GM12878 (cell line): ENCODE results near the gene CCDC112. TPM values are rescaled to one million over a fixed set of nuclear protein-coding genes. Genes with fewer than 3 reads are reported as not detected.

Experiments
- ATAC-seq: fragments of 200-7000 bp; cut with Tn5 transposase; 3 replicates; pipeline ENCODE4 v1.9.1; 2020; ENCODE audit warnings: mild to moderate bottlenecking, moderate library complexity
- BruUV-seq: library from RNA; stranded (reverse); fragments of 400-500 nt; replicated peaks from 2 replicates; lab custom pipeline; 2021; lab: Mats Ljungman, UMichigan
- CTCF ChIA-PET: fragments of 300-600 bp; sonication (Branson Sonifier 250); formaldehyde crosslinking; extraction: SDS; loops from one replicate; lab custom pipeline; 2021; ENCODE audit warnings: inconsistent platforms; lab: Yijun Ruan, JAX
- POLR2A ChIA-PET: fragments of 350-600 bp; formaldehyde crosslinking; extraction: SDS; loops from one replicate; lab custom pipeline; 2021; ENCODE audit warnings: inconsistent platforms; lab: Charles Lee
- RAD21 ChIA-PET: fragments of 300-600 bp; sonication (Branson Sonifier 250); formaldehyde crosslinking; loops from one replicate; lab custom pipeline; 2023; ENCODE audit warnings: antibody characterized with exemption; ENCODE audit not compliant: unreplicated experiment; lab: Charles Lee
- SMC1A ChIA-PET: fragments of 300-600 bp; sonication (Branson Sonifier 250); formaldehyde crosslinking; loops from one replicate; lab custom pipeline; 2023; ENCODE audit not compliant: unreplicated experiment, uncharacterized antibody; lab: Charles Lee
- DNase-seq: peaks from one replicate; pipeline ENCODE4 v3.0.0-alpha.2; 2011; ENCODE audit warnings: low read depth, low spot score
- FAIRE-seq: peaks from 3 replicates; lab custom pipeline; 2011; peaks lifted over from hg19 to GRCh38; lab: Jason Lieb, UNC
- H2AFZ ChIP-seq: 2 replicates; pipeline ENCODE4 v1.6.0; 2011; ENCODE audit warnings: low read depth, low read length, control low read depth; ENCODE audit not compliant: control insufficient read depth
- H3K27ac ChIP-seq: 2 replicates; pipeline ENCODE4 v1.5.1; 2011; ENCODE audit warnings: control low read depth; ENCODE audit not compliant: control insufficient read depth, insufficient read depth
- H3K27me3 ChIP-seq, 2 experiments: replicated peaks in 1 of 2; 2 replicates each; pipeline versions ENCODE4 v1.6.0 to v1.6.1; 2011; ENCODE audit warnings: low read length in 1 of 2; ENCODE audit not compliant: control insufficient read depth in 2 of 2, insufficient read depth in 2 of 2
- H3K36me3 ChIP-seq, 2 experiments: 2 replicates each; pipeline ENCODE4 v1.5.1; 2011; ENCODE audit warnings: low read length in 1 of 2; ENCODE audit not compliant: control insufficient read depth in 2 of 2, insufficient read depth in 2 of 2
- H3K4me1 ChIP-seq: 2 replicates; pipeline ENCODE4 v1.6.1; 2011; ENCODE audit warnings: mild to moderate bottlenecking, low read length, moderate library complexity, mixed read lengths; ENCODE audit not compliant: control insufficient read depth, insufficient read depth
- H3K4me2 ChIP-seq: 2 replicates; pipeline ENCODE4 v1.6.0; 2011; ENCODE audit warnings: control low read depth; ENCODE audit not compliant: control insufficient read depth, insufficient read depth
- H3K4me3 ChIP-seq: fragments of 200-600 bp; sonication (generic); 2 replicates; pipeline ENCODE4 v1.5.1; 2016
- H3K79me2 ChIP-seq: 2 replicates; pipeline ENCODE4 v1.6.0; 2011; ENCODE audit warnings: low read length; ENCODE audit not compliant: control insufficient read depth, insufficient read depth
- H3K9ac ChIP-seq: 2 replicates; pipeline ENCODE4 v1.8.0; 2011; ENCODE audit warnings: low read length, control low read depth, mixed read lengths; ENCODE audit not compliant: control insufficient read depth, insufficient read depth
- H3K9me3 ChIP-seq: replicated peaks from 3 replicates; pipeline ENCODE4 v1.5.1; 2011; ENCODE audit warnings: mild to moderate bottlenecking, low read length; ENCODE audit not compliant: control insufficient read depth, insufficient read depth
- H4K20me1 ChIP-seq: 2 replicates; pipeline ENCODE4 v1.6.0; 2011; ENCODE audit not compliant: control insufficient read depth, insufficient read depth
- EZH2 ChIP-seq: IDR thresholded peaks from 2 replicates; pipeline ENCODE4 v1.6.1; 2012; ENCODE audit warnings: low read depth, mild to moderate bottlenecking, control low read depth, inconsistent platforms, low read length, borderline replicate concordance; ENCODE audit not compliant: control insufficient read depth
- RELB ChIP-seq: fragments of 450-650 bp; IDR thresholded peaks from 2 replicates; pipeline ENCODE4 v1.6.1; 2017; ENCODE audit warnings: low read depth, mild to moderate bottlenecking, moderate library complexity
- SREBF2 ChIP-seq: IDR thresholded peaks from 2 replicates; pipeline ENCODE4 v1.6.1; 2012; ENCODE audit warnings: mild to moderate bottlenecking, low read length
- STAT1 ChIP-seq: fragments of 450-650 bp; conservative IDR thresholded peaks from 2 replicates; pipeline ENCODE4 v1.6.1; 2014; ENCODE audit warnings: antibody characterized with exemption, mild to moderate bottlenecking
- WGBS: methylation state at CpG from one replicate; pipeline ENCODE4 v1.1.6; 2016; ENCODE audit warnings: low lambda C conversion rate; ENCODE audit not compliant: insufficient replicate concordance, insufficient coverage; ENCODE audit errors: missing lambda C conversion rate; 5-methylcytosine and 5-hydroxymethylcytosine counted together
- in situ Hi-C: fragments of 300-500 bp; cut with MboI; formaldehyde crosslinking; loops from 9 replicates; pipeline ENCODE4 v1.14.3; 2018; ENCODE audit warnings: mixed read lengths
- intact Hi-C: fragments of 100-400 bp; cut with micrococcal nuclease; formaldehyde crosslinking; loops from one replicate; pipeline ENCODE4 v1.14.2; 2022; ENCODE audit not compliant: unreplicated experiment
- polyA plus RNA-seq, 11 experiments: library from polyadenylated mRNA; depleted of rRNA in 4 of 11; unstranded in 6 of 11; stranded (reverse) in 5 of 11; fragments of >200 nt; fragmentation: Nextera tagmentation in 4 of 11; fragmentation: Illumina TruSeq in 1 of 11; extraction: Ambion mirVana in 4 of 11; extraction: Trizol in 1 of 11; gene quantifications; 1 replicate in 1 of 11; 2 replicates in 10 of 11; pipeline versions ENCODE4 v1.2.1 to v1.2.3, GENCODE V29; 2011 to 2016; ENCODE audit warnings: inconsistent platforms in 2 of 11, missing spikeins in 2 of 11, low read depth in 1 of 11
- total RNA-seq, 4 experiments: library from RNA; depleted of rRNA in 3 of 4; stranded (reverse); fragments of >200 nt in 3 of 4; fragmentation: Illumina TruSeq in 1 of 4; extraction: Trizol in 1 of 4; gene quantifications; 2 replicates each; pipeline versions ENCODE4 v1.2.1 to v1.2.3, GENCODE V29; 2013 to 2021
- TF ChIP-seq, protein P1 (sequence below): fragments of 450-650 bp; IDR thresholded peaks from 2 replicates; pipeline ENCODE4 v1.6.1; 2016; ENCODE audit warnings: mild to moderate bottlenecking, moderate library complexity, borderline replicate concordance

Gene CCDC112
- total and polyA plus RNA-seq, 10 of the 15 experiments (the other 5 are each of a cell fraction or from before 2014, with no cell fraction given): 0.12 to 2.0 (median 0.58) TPM

- in situ Hi-C loops: loop anchor here (5.0 to 25.0 kb wide), 3 partner anchors 145 to 780 kb away; no protein-coding TSS in a partner anchor
- Histone ChIP-seq H3K9me3 (no peaks in the 10 kb centered on the region), H3K79me2 (no peaks in the 10 kb centered on the region), H3K27me3 (no peaks in the 10 kb centered on the region), H3K4me2 (no peak overlapping the region), H3K4me3 (no peak overlapping the region), H3K27ac (no peak overlapping the region), H3K9ac (no peak overlapping the region), H4K20me1 (no peaks in the 10 kb centered on the region), H2AFZ (no peak overlapping the region), H3K4me1 (no peaks in the 10 kb centered on the region), H3K36me3 (peaks cover 0 to 10% of the 10 kb centered on the region in 2 experiments; a peak in 1 of 4 replicates)
- intact Hi-C loops: no loop called here
- no TSS peak for BruUV-seq
- CTCF ChIA-PET: interaction anchor here (1.0 to 4.8 kb wide), 9 partner anchors 10 to 1630 kb away, joined by 3 to 50 read pairs (median 3); no protein-coding TSS in a partner anchor
- ATAC-seq (no peak), FAIRE-seq (no peak), DNase-seq (no peak)
- POLR2A ChIA-PET: no interaction called here
- TF ChIP-seq SREBF2 (no peak), STAT1 (no peak), RELB (no peak), EZH2 (no peak)
- TF ChIP-seq, protein P1, sequence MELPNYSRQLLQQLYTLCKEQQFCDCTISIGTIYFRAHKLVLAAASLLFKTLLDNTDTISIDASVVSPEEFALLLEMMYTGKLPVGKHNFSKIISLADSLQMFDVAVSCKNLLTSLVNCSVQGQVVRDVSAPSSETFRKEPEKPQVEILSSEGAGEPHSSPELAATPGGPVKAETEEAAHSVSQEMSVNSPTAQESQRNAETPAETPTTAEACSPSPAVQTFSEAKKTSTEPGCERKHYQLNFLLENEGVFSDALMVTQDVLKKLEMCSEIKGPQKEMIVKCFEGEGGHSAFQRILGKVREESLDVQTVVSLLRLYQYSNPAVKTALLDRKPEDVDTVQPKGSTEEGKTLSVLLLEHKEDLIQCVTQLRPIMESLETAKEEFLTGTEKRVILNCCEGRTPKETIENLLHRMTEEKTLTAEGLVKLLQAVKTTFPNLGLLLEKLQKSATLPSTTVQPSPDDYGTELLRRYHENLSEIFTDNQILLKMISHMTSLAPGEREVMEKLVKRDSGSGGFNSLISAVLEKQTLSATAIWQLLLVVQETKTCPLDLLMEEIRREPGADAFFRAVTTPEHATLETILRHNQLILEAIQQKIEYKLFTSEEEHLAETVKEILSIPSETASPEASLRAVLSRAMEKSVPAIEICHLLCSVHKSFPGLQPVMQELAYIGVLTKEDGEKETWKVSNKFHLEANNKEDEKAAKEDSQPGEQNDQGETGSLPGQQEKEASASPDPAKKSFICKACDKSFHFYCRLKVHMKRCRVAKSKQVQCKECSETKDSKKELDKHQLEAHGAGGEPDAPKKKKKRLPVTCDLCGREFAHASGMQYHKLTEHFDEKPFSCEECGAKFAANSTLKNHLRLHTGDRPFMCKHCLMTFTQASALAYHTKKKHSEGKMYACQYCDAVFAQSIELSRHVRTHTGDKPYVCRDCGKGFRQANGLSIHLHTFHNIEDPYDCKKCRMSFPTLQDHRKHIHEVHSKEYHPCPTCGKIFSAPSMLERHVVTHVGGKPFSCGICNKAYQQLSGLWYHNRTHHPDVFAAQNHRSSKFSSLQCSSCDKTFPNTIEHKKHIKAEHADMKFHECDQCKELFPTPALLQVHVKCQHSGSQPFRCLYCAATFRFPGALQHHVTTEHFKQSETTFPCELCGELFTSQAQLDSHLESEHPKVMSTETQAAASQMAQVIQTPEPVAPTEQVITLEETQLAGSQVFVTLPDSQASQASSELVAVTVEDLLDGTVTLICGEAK: no peak
- SMC1A ChIA-PET: interaction anchor here (1.0 to 4.4 kb wide), 4 partner anchors 11 to 144 kb away, joined by 3 to 39 read pairs (median 5); no protein-coding TSS in a partner anchor
- RAD21 ChIA-PET: interaction anchor here (0.8 to 4.9 kb wide), 2 partner anchors 19 to 145 kb away, joined by 3 to 49 read pairs; no protein-coding TSS in a partner anchor
- 76% methylated on average over 4 of the region's 4 CpGs for WGBS
These were observed 54.4 kb downstream of the CCDC112 start for GRCh38 chr5:115241881-115242642.
